Activated naive CD8-positive, alpha-beta T cell treated with anti-CD3 and anti-CD28 coated beads, Interleukin-2, amount 10 ng/mL, durations not matched to agents 7 days and 5 days (primary cell): ENCODE data around the gene SFI1. TPM values are rescaled to one million over a fixed set of nuclear protein-coding genes. Genes with fewer than 3 reads are reported as not detected.

Experiments used
- ATAC-seq: fragments of 150-1000 bp; cut with Tn5 transposase; one replicate; pipeline ENCODE4 v1.10.0; 2021; ENCODE audit warnings: low read depth, moderate library complexity
- POLR2A ChIA-PET: fragments of 350-600 bp; sonication (Branson Sonifier 250); formaldehyde crosslinking; loops from one replicate; lab custom pipeline; 2021; ENCODE audit warnings: antibody characterized with exemption; lab: Charles Lee
- DNase-seq: peaks from one replicate; pipeline ENCODE4 v3.0.0; 2021
- H3K27ac Mint-ChIP-seq: one replicate; pipeline ENCODE4 v1.8.0; 2022; ENCODE audit warnings: mild to moderate bottlenecking, mixed read lengths
- H3K27me3 Mint-ChIP-seq: one replicate; pipeline ENCODE4 v1.8.0; 2022; ENCODE audit warnings: mild to moderate bottlenecking, moderate library complexity, mixed read lengths
- H3K36me3 Mint-ChIP-seq: one replicate; pipeline ENCODE4 v1.8.0; 2021; ENCODE audit warnings: mild to moderate bottlenecking, mixed read lengths
- H3K4me1 Mint-ChIP-seq: one replicate; pipeline ENCODE4 v1.8.0; 2021; ENCODE audit warnings: mixed read lengths
- H3K4me3 Mint-ChIP-seq: one replicate; pipeline ENCODE4 v1.8.0; 2022; ENCODE audit warnings: mild to moderate bottlenecking, moderate library complexity, mixed read lengths
- H3K9me3 Mint-ChIP-seq: one replicate; pipeline ENCODE4 v1.8.0; 2021; ENCODE audit warnings: mixed read lengths
- total RNA-seq, 2 experiments: library from RNA; stranded (reverse); gene quantifications; one replicate each; pipeline ENCODE4 v1.2.3, GENCODE V29; 2021

SFI1 gene, protein sequence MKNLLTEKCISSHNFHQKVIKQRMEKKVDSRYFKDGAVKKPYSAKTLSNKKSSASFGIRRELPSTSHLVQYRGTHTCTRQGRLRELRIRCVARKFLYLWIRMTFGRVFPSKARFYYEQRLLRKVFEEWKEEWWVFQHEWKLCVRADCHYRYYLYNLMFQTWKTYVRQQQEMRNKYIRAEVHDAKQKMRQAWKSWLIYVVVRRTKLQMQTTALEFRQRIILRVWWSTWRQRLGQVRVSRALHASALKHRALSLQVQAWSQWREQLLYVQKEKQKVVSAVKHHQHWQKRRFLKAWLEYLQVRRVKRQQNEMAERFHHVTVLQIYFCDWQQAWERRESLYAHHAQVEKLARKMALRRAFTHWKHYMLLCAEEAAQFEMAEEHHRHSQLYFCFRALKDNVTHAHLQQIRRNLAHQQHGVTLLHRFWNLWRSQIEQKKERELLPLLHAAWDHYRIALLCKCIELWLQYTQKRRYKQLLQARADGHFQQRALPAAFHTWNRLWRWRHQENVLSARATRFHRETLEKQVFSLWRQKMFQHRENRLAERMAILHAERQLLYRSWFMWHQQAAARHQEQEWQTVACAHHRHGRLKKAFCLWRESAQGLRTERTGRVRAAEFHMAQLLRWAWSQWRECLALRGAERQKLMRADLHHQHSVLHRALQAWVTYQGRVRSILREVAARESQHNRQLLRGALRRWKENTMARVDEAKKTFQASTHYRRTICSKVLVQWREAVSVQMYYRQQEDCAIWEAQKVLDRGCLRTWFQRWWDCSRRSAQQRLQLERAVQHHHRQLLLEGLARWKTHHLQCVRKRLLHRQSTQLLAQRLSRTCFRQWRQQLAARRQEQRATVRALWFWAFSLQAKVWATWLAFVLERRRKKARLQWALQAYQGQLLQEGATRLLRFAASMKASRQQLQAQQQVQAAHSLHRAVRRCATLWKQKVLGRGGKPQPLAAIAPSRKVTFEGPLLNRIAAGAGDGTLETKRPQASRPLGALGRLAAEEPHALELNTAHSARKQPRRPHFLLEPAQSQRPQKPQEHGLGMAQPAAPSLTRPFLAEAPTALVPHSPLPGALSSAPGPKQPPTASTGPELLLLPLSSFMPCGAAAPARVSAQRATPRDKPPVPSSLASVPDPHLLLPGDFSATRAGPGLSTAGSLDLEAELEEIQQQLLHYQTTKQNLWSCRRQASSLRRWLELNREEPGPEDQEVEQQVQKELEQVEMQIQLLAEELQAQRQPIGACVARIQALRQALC
- 100 to 1,000 TPM; 209 to 210 TPM for total RNA-seq

- POLR2A ChIA-PET, result interaction anchor here (0.7 to 1.1 kb wide), 2 partner anchors 58 to 135 kb away, joined by 3 to 5 read pairs; no protein-coding TSS in a partner anchor
- Mint-ChIP-seq H3K4me1 (peaks cover 23% of the 10 kb centered on the region), H3K36me3 (peaks cover 12% of the 10 kb centered on the region), H3K27ac (peak within 1 kb of the TSS; percentile 96), H3K9me3 (no peaks in the 10 kb centered on the region), H3K27me3 (no peaks in the 10 kb centered on the region), H3K4me3 (peak within 1 kb of the TSS; percentile 90)
- ATAC-seq (peak; percentile 89), DNase-seq (peak; percentile 96)
Measured at GRCh38 chr22:31496007-31496734, at the start of gene SFI1. Gene SFI1 (plus strand): TSS chr22:31496536. CDS start chr22:31508285, 11,749 bp downstream.

GRCh38 chr22:31446767-31447166, 49.6 kb upstream of the SFI1 start:
- H3K9me3 Mint-ChIP-seq, result no peaks in the 10 kb centered on the region
- no peak overlapping the region for H3K4me3 Mint-ChIP-seq
- POLR2A ChIA-PET, result interaction anchor here (0.6 kb wide), 1 partner anchor 84 kb away, joined by 4 read pairs; no protein-coding TSS in a partner anchor
- ATAC-seq (no peak), DNase-seq (no peak)
- H3K36me3 Mint-ChIP-seq, result peaks cover 16% of the 10 kb centered on the region
- peaks cover 1% of the 10 kb centered on the region for H3K4me1 Mint-ChIP-seq
- H3K27me3 Mint-ChIP-seq, result no peaks in the 10 kb centered on the region
- H3K27ac Mint-ChIP-seq, result no peak overlapping the region

DNA sequence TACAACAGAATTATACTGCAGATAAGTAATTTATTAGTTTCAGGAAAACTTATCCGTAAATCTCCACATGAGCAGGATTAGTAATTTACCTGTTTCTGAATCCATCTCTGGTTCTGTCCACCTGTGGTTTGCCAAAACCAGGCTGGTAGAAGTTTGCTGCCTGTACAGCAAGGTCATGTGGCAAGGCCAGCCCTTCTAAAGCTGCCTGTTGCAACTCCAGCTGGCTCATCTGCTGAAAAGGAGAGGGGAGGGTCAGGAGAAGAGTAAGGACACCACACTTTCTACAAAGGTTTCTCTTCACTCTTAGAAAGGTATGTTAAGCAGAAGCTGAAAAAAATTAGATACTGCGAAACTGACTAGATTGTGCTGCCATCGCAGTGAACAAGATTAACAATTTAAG, 49.0 kb upstream of the SFI1 start:
- no peak for ATAC-seq
- H3K36me3 Mint-ChIP-seq, result peaks cover 11% of the 10 kb centered on the region
- no peak overlapping the region for H3K4me3 Mint-ChIP-seq
- no peak overlapping the region for H3K27ac Mint-ChIP-seq
- POLR2A ChIA-PET, result interaction anchor here (0.6 kb wide), 1 partner anchor 83 kb away, joined by 4 read pairs; no protein-coding TSS in a partner anchor
- peaks cover under 1% of the 10 kb centered on the region for H3K4me1 Mint-ChIP-seq
- DNase-seq, result no peak
- no peaks in the 10 kb centered on the region for H3K27me3 Mint-ChIP-seq
- no peaks in the 10 kb centered on the region for H3K9me3 Mint-ChIP-seq

GRCh38 chr22:31448382-31448781, 48.0 kb upstream of the SFI1 start:
- POLR2A ChIA-PET, result no interaction called here
- Mint-ChIP-seq H3K4me3 (no peak overlapping the region), H3K27me3 (no peaks in the 10 kb centered on the region), H3K9me3 (no peaks in the 10 kb centered on the region), H3K27ac (no peak overlapping the region), H3K4me1 (no peaks in the 10 kb centered on the region), H3K36me3 (peaks cover 11% of the 10 kb centered on the region)
- DNase-seq, result no peak
- no peak for ATAC-seq

- Mint-ChIP-seq H3K4me1 (no peaks in the 10 kb centered on the region), H3K36me3 (peaks cover 10% of the 10 kb centered on the region), H3K27me3 (no peaks in the 10 kb centered on the region), H3K9me3 (no peaks in the 10 kb centered on the region), H3K4me3 (no peak overlapping the region), H3K27ac (no peak overlapping the region)
- ATAC-seq (no peak), DNase-seq (no peak)
- POLR2A ChIA-PET, result no interaction called here
Measured at GRCh38 chr22:31449506-31449905, 46.8 kb upstream of the SFI1 start.

GRCh38 chr22:31451709-31452571, 44.4 kb upstream of the SFI1 start:
- Mint-ChIP-seq H3K27ac (no peak overlapping the region), H3K9me3 (no peaks in the 10 kb centered on the region), H3K4me3 (no peak overlapping the region), H3K36me3 (peaks cover 6% of the 10 kb centered on the region), H3K4me1 (no peaks in the 10 kb centered on the region), H3K27me3 (no peaks in the 10 kb centered on the region)
- no peak for DNase-seq
- ATAC-seq, result peak; percentile 39
- POLR2A ChIA-PET, result no interaction called here

DNA sequence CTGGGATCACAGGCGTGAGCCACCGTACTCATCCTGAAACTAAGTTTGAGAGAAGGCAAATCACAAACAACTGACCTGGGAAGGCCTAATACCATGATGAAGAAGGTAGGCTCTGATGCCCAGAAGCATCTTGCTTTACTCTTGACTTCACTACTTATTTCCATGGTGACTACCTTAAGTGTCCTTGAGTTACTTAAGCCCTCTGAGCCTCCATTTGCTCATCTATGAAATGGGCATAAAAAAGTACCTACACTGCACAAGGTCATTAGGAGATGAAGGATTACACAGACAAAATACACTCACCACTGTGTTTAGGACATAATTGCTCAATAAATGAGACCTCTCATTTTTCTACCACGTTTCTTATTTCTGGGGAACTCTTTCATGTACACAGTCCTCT, 34.6 kb upstream of the SFI1 start:
- no peaks in the 10 kb centered on the region for H3K27me3 Mint-ChIP-seq
- H3K4me3 Mint-ChIP-seq, result no peak overlapping the region
- H3K36me3 Mint-ChIP-seq, result peaks cover 33% of the 10 kb centered on the region
- no peaks in the 10 kb centered on the region for H3K9me3 Mint-ChIP-seq
- POLR2A ChIA-PET, result no interaction called here
- peaks cover 3% of the 10 kb centered on the region for H3K4me1 Mint-ChIP-seq
- ATAC-seq, result no peak
- no peak overlapping the region for H3K27ac Mint-ChIP-seq
- no peak for DNase-seq

- H3K4me1 Mint-ChIP-seq, result peaks cover 3% of the 10 kb centered on the region
- H3K4me3 Mint-ChIP-seq, result no peak overlapping the region
- H3K27ac Mint-ChIP-seq, result no peak overlapping the region
- POLR2A ChIA-PET, result interaction anchor here (0.6 kb wide), 1 partner anchor 35 kb away, joined by 8 read pairs; no protein-coding TSS in a partner anchor
- no peaks in the 10 kb centered on the region for H3K27me3 Mint-ChIP-seq
- H3K36me3 Mint-ChIP-seq, result peaks cover 25% of the 10 kb centered on the region
- H3K9me3 Mint-ChIP-seq, result no peaks in the 10 kb centered on the region
- DNase-seq, result no peak
- no peak for ATAC-seq
Measured at GRCh38 chr22:31465307-31465706, 31.0 kb upstream of the SFI1 start.

DNA sequence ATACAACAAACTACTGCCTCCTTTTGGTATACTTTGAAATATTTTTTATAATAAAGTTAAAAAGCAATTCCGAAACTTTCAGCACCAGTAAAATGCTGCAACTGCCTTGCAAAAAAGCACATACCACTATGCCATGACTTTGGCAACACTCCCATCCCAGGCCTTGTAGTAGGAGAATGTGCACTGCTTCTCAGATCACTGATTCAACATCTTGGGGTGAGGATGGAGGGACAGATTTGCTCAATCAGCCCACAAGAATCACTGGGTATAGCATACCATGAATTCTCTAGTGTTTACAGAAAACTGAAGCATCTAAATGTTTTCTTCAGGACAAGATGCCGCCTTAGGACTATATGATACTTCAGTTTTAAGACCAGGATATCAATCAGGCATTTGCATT, 21.6 kb upstream of the SFI1 start:
- ATAC-seq (no peak), DNase-seq (no peak)
- no peak overlapping the region for H3K27ac Mint-ChIP-seq
- no peaks in the 10 kb centered on the region for H3K9me3 Mint-ChIP-seq
- POLR2A ChIA-PET, result no interaction called here
- peaks cover 25% of the 10 kb centered on the region for H3K36me3 Mint-ChIP-seq
- no peak overlapping the region for H3K4me3 Mint-ChIP-seq
- no peaks in the 10 kb centered on the region for H3K27me3 Mint-ChIP-seq
- peaks cover 14% of the 10 kb centered on the region for H3K4me1 Mint-ChIP-seq

- no peak for ATAC-seq
- Mint-ChIP-seq H3K36me3 (peaks cover 32% of the 10 kb centered on the region), H3K27ac (no peak overlapping the region), H3K27me3 (no peaks in the 10 kb centered on the region), H3K9me3 (no peaks in the 10 kb centered on the region), H3K4me3 (no peak overlapping the region), H3K4me1 (peaks cover 14% of the 10 kb centered on the region)
- no peak for DNase-seq
- POLR2A ChIA-PET, result no interaction called here
Measured at GRCh38 chr22:31475800-31476199, 20.5 kb upstream of the SFI1 start.

DNA sequence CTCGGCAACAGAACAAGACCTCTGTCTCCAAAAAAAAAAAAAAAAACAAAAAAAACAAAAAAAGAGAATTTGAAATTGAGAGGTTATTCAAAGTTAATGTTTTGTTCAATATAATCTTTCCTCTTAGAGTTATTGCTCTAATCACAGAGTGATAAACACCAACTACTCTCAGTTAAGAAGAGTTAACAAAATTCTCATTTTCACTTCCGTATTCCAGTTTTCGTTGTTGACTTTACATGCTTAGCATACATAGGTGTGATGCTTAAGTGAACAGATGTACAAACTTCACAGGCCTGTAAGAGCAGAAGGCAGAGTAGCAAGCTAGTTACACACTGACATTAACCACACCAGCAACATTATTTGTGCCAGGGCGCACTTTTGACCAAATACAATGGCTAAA, 19.0 kb upstream of the SFI1 start:
- POLR2A ChIA-PET, result interaction anchor here (1.1 kb wide), 1 partner anchor 14 kb away, joined by 3 read pairs; no protein-coding TSS in a partner anchor
- Mint-ChIP-seq H3K4me3 (no peak overlapping the region), H3K36me3 (peaks cover 41% of the 10 kb centered on the region)

DNA sequence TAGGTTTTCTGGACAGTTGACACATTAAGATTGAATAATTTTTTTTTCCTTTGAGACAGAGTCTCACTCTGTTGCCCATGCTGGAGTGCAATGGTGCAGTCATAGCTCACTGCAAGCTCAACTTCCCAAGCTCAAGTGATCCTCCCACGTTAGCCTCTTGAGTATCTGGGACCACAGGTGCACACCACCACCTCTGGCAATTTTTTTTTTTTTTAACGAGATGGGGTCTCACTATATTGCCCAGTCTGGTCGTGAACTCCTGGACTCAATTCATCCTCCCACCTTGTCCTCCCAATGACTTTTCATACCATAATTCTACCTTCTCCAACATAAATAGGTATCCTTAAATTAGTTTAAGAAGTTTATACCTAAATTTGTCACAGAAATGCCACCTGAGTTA, 15.2 kb upstream of the SFI1 start:
- H3K4me1 Mint-ChIP-seq, result peaks cover 21% of the 10 kb centered on the region
- DNase-seq (no peak), ATAC-seq (no peak)
- no peak overlapping the region for H3K4me3 Mint-ChIP-seq
- H3K27ac Mint-ChIP-seq, result no peak overlapping the region
- no peaks in the 10 kb centered on the region for H3K9me3 Mint-ChIP-seq
- no peaks in the 10 kb centered on the region for H3K27me3 Mint-ChIP-seq
- H3K36me3 Mint-ChIP-seq, result peaks cover 53% of the 10 kb centered on the region
- POLR2A ChIA-PET, result no interaction called here

More for the DNA sequence above, 19.0 kb upstream of the SFI1 start:
- Mint-ChIP-seq H3K4me1 (peaks cover 15% of the 10 kb centered on the region), H3K9me3 (no peaks in the 10 kb centered on the region), H3K27ac (peak overlapping the region; percentile 21), H3K27me3 (no peaks in the 10 kb centered on the region)
- ATAC-seq (no peak), DNase-seq (no peak)
